Breast epithelium (tissue), 3 donors: ENCODE measurements around the gene BATF.

Experiments used
- POLR2A ChIP-seq: fragments of 450-650 bp; IDR thresholded peaks from one replicate; pipeline ENCODE4 v1.6.1; 2016; ENCODE audit warnings: antibody characterized with exemption, mild to moderate bottlenecking, moderate library complexity
- TF ChIP-seq, protein P1 (sequence below), 3 donors: fragments of 450-650 bp; IDR thresholded peaks; one replicate each; pipeline ENCODE4 v1.5.1; 2016 to 2017; ENCODE audit warnings: antibody characterized with exemption in 3 of 3, mild to moderate bottlenecking in 3 of 3, moderate library complexity in 3 of 3

DNA sequence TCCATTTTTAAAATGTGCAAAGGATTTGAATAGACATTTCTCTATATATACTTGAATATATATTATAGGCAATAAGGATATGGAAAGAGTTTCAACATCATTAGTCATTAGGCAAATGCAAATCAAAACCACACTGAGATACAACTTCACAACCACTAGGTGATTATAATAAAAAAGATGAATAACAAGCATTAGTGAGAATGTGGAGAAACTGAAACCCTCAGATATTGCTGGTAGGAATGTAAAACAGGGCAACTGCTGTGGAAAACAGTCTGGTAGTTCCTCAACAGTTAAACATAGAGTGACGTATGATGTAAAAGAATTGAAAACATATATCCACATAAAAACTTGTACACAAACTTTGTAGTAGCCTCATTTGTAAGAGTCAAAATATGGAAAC lies 11.7 kb upstream of the BATF start:
- no peak for TF ChIP-seq POLR2A
- TF ChIP-seq, protein P1, sequence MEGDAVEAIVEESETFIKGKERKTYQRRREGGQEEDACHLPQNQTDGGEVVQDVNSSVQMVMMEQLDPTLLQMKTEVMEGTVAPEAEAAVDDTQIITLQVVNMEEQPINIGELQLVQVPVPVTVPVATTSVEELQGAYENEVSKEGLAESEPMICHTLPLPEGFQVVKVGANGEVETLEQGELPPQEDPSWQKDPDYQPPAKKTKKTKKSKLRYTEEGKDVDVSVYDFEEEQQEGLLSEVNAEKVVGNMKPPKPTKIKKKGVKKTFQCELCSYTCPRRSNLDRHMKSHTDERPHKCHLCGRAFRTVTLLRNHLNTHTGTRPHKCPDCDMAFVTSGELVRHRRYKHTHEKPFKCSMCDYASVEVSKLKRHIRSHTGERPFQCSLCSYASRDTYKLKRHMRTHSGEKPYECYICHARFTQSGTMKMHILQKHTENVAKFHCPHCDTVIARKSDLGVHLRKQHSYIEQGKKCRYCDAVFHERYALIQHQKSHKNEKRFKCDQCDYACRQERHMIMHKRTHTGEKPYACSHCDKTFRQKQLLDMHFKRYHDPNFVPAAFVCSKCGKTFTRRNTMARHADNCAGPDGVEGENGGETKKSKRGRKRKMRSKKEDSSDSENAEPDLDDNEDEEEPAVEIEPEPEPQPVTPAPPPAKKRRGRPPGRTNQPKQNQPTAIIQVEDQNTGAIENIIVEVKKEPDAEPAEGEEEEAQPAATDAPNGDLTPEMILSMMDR (IDR thresholded peaks at IDR 0.05) = no peak
